ENCODE results near the gene SIGLECL1.

- TF ChIP-seq CTCF (IDR thresholded peaks at IDR 0.05; ENCODE audit: poor library complexity, severe bottlenecking) (no peak), MXI1 (conservative IDR thresholded peaks at IDR 0.05; ENCODE audit: poor library complexity, severe bottlenecking) (no peak), RAD21 (conservative IDR thresholded peaks at IDR 0.05) (no peak), TAF1 (IDR thresholded peaks at IDR 0.05; ENCODE audit: low read depth) (no peak), POLR2AphosphoS5 (IDR thresholded peaks at IDR 0.05) (no peak), EZH2 (IDR thresholded peaks at IDR 0.05; ENCODE audit: borderline replicate concordance, insufficient read depth, low read length, poor library complexity, severe bottlenecking) (no peak)
Observed at GRCh38 chr19:51317968-51318367, 67.1 kb downstream of the SIGLECL1 start.

All from neural cell (in vitro differentiated cells).